HFF-Myc (cell line): ENCODE results near the gene TIMM21.

ENCODE experiments used
- DNase-seq: peaks from one replicate; pipeline ENCODE4 v3.0.0-alpha.2; 2011; ENCODE audit warnings: low read depth; ENCODE audit errors: extremely low read depth
- H3K4me3 ChIP-seq: replicated peaks from 2 replicates; pipeline ENCODE4 v1.5.1; 2011; ENCODE audit warnings: low read depth, mild to moderate bottlenecking, control low read depth, low read length
- CTCF ChIP-seq: IDR thresholded peaks from 2 replicates; pipeline ENCODE4 v1.5.1; 2012; ENCODE audit warnings: mild to moderate bottlenecking, low read depth, low read length, control low read depth; ENCODE audit errors: missing control alignments

Gene TIMM21

GRCh38 chr18:74183130-74183529 lies 34.8 kb downstream of the TIMM21 start:
- H3K4me3 ChIP-seq: no peak overlapping the region
- no peak for TF ChIP-seq CTCF
- DNase-seq: no peak

- H3K4me3 ChIP-seq: no peak overlapping the region
- TF ChIP-seq CTCF: no peak
- no peak for DNase-seq
Observed at GRCh38 chr18:74184875-74185274, 36.6 kb downstream of the TIMM21 start.

DNA sequence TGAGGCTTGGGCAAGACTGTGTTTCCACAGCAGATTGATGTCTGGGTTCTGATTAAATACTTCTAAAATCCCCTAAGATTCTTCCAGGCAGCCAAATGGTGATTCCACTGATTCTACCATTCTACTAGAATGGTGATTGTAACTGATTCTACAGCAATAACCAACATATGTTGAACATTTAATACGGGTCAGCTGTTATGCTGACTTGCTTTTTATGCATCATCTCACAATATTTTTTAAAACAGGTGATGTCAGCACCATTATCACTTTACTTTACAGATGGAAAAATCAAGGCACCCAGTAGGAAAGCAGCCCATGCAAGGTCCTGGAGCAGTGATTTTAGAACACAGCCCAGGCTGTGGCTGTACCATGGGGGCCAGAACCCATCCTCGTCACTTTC lies 37.5 kb downstream of the TIMM21 start:
- no peak overlapping the region for H3K4me3 ChIP-seq
- TF ChIP-seq CTCF: no peak
- no peak for DNase-seq

- no peak for TF ChIP-seq CTCF
Observed at GRCh38 chr18:74186661-74187060, 38.3 kb downstream of the TIMM21 start.

GRCh38 chr18:74190086-74190485 lies 41.8 kb downstream of the TIMM21 start:
- DNase-seq: no peak
- TF ChIP-seq CTCF: no peak
- H3K4me3 ChIP-seq: no peak overlapping the region

More at GRCh38 chr18:74186661-74187060, 38.3 kb downstream of the TIMM21 start:
- no peak for DNase-seq
- H3K4me3 ChIP-seq: no peak overlapping the region

- TF ChIP-seq CTCF: no peak
- DNase-seq: no peak
- H3K4me3 ChIP-seq: no peak overlapping the region
Observed at GRCh38 chr18:74191577-74191976, 43.3 kb downstream of the TIMM21 start.

GRCh38 chr18:74194691-74195090 lies 46.4 kb downstream of the TIMM21 start:
- DNase-seq: no peak
- no peak for TF ChIP-seq CTCF
- H3K4me3 ChIP-seq: no peak overlapping the region
